NCI-H526 treated with DMSO at 0.1 percent for 48 hours (cell line): ENCODE measurements around the gene ZNHIT2.

Source experiments
- DNase-seq: peaks from one replicate; lab custom pipeline; 2025; lab: John Stamatoyannopoulos, UW

ZNHIT2 gene

GRCh38 chr11:65103476-65103875 is 14.0 kb downstream of the ZNHIT2 start:
- no peak for DNase-seq

- no peak for DNase-seq
These were observed 15.1 kb downstream of the ZNHIT2 start for GRCh38 chr11:65102142-65103095.

- no peak for DNase-seq
These were observed 16.7 kb downstream of the ZNHIT2 start for GRCh38 chr11:65100674-65101350.

- DNase-seq: no peak
These were observed 20.6 kb downstream of the ZNHIT2 start for GRCh38 chr11:65096926-65097325.

- peak; percentile 87 for DNase-seq
These were observed 21.3 kb downstream of the ZNHIT2 start, which contains the start of gene VPS51 for GRCh38 chr11:65095974-65096806. TSS of gene VPS51 (plus strand) at chr11:65096214. CDS start at chr11:65096251, 37 bp downstream.

- no peak for DNase-seq
These were observed 22.1 kb downstream of the ZNHIT2 start for GRCh38 chr11:65095427-65095826.

GRCh38 chr11:65090628-65091027 is 26.9 kb downstream of the ZNHIT2 start:
- DNase-seq: no peak

- no peak for DNase-seq
These were observed 27.9 kb downstream of the ZNHIT2 start for GRCh38 chr11:65089621-65090020.

- no peak for DNase-seq
These were observed 29.7 kb downstream of the ZNHIT2 start for GRCh38 chr11:65087827-65088226.

GRCh38 chr11:65087216-65087615 is 30.3 kb downstream of the ZNHIT2 start:
- DNase-seq: no peak

- DNase-seq: no peak
These were observed 30.7 kb downstream of the ZNHIT2 start for GRCh38 chr11:65086809-65087208.

- DNase-seq: no peak
These were observed 32.1 kb downstream of the ZNHIT2 start for GRCh38 chr11:65085446-65085845.

GRCh38 chr11:65084598-65085375 is 32.7 kb downstream of the ZNHIT2 start:
- DNase-seq: no peak

- peak; percentile 96 for DNase-seq
These were observed 33.5 kb downstream of the ZNHIT2 start, which contains the start of the genes CDCA5 and ZFPL1 for GRCh38 chr11:65083834-65084597. TSS of gene CDCA5 (minus strand) at chr11:65084040. CDS start at chr11:65083978, 62 bp downstream. TSS of gene ZFPL1 (plus strand) at chr11:65084222. CDS start at chr11:65084699, 477 bp downstream.

- no peak for DNase-seq
These were observed 34.2 kb downstream of the ZNHIT2 start for GRCh38 chr11:65083134-65083833.

- DNase-seq: no peak
These were observed 38.6 kb downstream of the ZNHIT2 start for GRCh38 chr11:65078786-65079342.

- peak; percentile 22 for DNase-seq
These were observed 39.4 kb downstream of the ZNHIT2 start for GRCh38 chr11:65078151-65078550.

GRCh38 chr11:65077451-65077850 is 40.0 kb downstream of the ZNHIT2 start:
- DNase-seq: no peak

GRCh38 chr11:65072631-65072966 is 44.9 kb downstream of the ZNHIT2 start:
- DNase-seq: no peak
